Body of pancreas (tissue), 4 donors: ENCODE results near the gene KMO. TPM values are rescaled to one million over a fixed set of nuclear protein-coding genes. Genes with fewer than 3 reads are reported as not detected.

Experiments used
- ATAC-seq: fragments of 150-250 bp; one replicate; pipeline ENCODE4 v1.9.1; 2016
- DNase-seq, 4 donors: peaks; one replicate each; pipeline ENCODE4 v3.0.0-alpha.2; 2019
- H3K27ac ChIP-seq, 4 donors: fragments of 200-600 bp; sonication (generic); 1 replicate in 3 of 4; 2 replicates in 1 of 4; pipeline versions ENCODE4 v1.5.1 to v1.6.1; 2016 to 2019; ENCODE audit warnings: mild to moderate bottlenecking in 1 of 4, mixed read lengths in 1 of 4, moderate library complexity in 1 of 4
- H3K27me3 ChIP-seq, 2 donors: fragments of 200-600 bp; sonication (generic); one replicate each; pipeline ENCODE4 v1.6.0; 2016; ENCODE audit warnings: mild to moderate bottlenecking in 1 of 2
- H3K36me3 ChIP-seq, 2 donors: fragments of 200-600 bp; sonication (generic); replicated peaks in 1 of 2; 2 replicates each; pipeline ENCODE4 v1.5.1; 2016; ENCODE audit warnings: low read depth in 2 of 2; ENCODE audit not compliant: insufficient read depth in 1 of 2
- H3K4me1 ChIP-seq: fragments of 200-600 bp; sonication (generic); one replicate; pipeline ENCODE4 v1.6.0; 2016
- H3K4me3 ChIP-seq, 2 donors: fragments of 200-600 bp; sonication (generic); 1 replicate in 1 of 2; 2 replicates in 1 of 2; pipeline ENCODE4 v1.5.1; 2016 to 2019
- H3K9me3 ChIP-seq, 3 donors: fragments of 200-600 bp; sonication (generic); 1 replicate in 2 of 3; 2 replicates in 1 of 3; pipeline ENCODE4 v1.5.1; 2016
- POLR2A ChIP-seq, 3 donors: fragments of 450-650 bp; IDR thresholded peaks; one replicate each; pipeline ENCODE4 v1.6.1; 2016; ENCODE audit warnings: antibody characterized with exemption in 3 of 3, mild to moderate bottlenecking in 2 of 3
- WGBS, 2 donors: methylation state at CpG; one replicate each; pipeline ENCODE4 v1.1.5; 2017; 5-methylcytosine and 5-hydroxymethylcytosine counted together
- intact Hi-C: fragments of 100-400 bp; cut with DNase I; formaldehyde crosslinking; loops from one replicate; pipeline ENCODE4 v1.15.1; 2023
- total RNA-seq, 2 donors: library from RNA; depleted of rRNA; stranded (reverse); fragments of >200 nt; gene quantifications; one replicate each; pipeline ENCODE4 v1.1.0, GENCODE V29; 2016
- TF ChIP-seq, protein P1 (sequence below), 7 experiments: fragments of 450-650 bp in 4 of 7; fragments of 200-600 bp in 3 of 7; sonication (generic) in 3 of 7; IDR thresholded peaks; one replicate each; pipeline ENCODE4 v1.5.1; 2016 to 2019; ENCODE audit warnings: antibody characterized with exemption in 7 of 7

KMO gene
- total RNA-seq, 2 donors from 2014 or later = 1.3 to 3.6 TPM

DNA sequence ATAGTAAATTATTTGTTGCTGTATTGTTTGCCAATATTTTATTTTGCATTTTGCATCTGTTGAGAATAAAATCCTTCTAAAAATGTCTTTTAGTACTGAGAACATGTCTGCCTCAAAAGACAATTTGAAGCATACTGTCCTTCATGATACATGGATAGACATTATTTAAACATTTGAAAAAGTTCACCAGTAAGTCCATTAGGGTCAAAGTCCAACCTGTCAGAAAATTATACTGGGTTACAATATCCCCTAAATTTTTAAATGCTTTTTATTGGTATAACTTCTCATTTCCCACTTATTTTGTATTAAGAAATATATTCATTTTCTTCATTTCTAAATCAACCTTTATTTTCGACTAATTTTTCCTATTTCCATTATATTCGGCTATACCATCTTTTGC, 98.7 kb downstream of the KMO start:
- intact Hi-C loops = loop anchor here (10.0 kb wide), 1 partner anchor 96 kb away; the partner anchor contains the start of gene KMO
- H3K4me1 ChIP-seq = peaks cover 5% of the 10 kb centered on the region
- no peaks in the 10 kb centered on the region for H3K27me3 ChIP-seq
- WGBS, 2 donors = 89 to 92% methylated on average over 2 of the region's 2 CpGs
- no peaks in the 10 kb centered on the region for H3K36me3 ChIP-seq
- ATAC-seq (no peak), DNase-seq (no peak)
- TF ChIP-seq, protein P1, sequence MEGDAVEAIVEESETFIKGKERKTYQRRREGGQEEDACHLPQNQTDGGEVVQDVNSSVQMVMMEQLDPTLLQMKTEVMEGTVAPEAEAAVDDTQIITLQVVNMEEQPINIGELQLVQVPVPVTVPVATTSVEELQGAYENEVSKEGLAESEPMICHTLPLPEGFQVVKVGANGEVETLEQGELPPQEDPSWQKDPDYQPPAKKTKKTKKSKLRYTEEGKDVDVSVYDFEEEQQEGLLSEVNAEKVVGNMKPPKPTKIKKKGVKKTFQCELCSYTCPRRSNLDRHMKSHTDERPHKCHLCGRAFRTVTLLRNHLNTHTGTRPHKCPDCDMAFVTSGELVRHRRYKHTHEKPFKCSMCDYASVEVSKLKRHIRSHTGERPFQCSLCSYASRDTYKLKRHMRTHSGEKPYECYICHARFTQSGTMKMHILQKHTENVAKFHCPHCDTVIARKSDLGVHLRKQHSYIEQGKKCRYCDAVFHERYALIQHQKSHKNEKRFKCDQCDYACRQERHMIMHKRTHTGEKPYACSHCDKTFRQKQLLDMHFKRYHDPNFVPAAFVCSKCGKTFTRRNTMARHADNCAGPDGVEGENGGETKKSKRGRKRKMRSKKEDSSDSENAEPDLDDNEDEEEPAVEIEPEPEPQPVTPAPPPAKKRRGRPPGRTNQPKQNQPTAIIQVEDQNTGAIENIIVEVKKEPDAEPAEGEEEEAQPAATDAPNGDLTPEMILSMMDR (IDR thresholded peaks at IDR 0.05) = no peak
- TF ChIP-seq POLR2A (IDR thresholded peaks at IDR 0.05) = no peak
- H3K4me3 ChIP-seq = no peak overlapping the region
- no peak overlapping the region for H3K27ac ChIP-seq
- no peaks in the 10 kb centered on the region for H3K9me3 ChIP-seq

DNA sequence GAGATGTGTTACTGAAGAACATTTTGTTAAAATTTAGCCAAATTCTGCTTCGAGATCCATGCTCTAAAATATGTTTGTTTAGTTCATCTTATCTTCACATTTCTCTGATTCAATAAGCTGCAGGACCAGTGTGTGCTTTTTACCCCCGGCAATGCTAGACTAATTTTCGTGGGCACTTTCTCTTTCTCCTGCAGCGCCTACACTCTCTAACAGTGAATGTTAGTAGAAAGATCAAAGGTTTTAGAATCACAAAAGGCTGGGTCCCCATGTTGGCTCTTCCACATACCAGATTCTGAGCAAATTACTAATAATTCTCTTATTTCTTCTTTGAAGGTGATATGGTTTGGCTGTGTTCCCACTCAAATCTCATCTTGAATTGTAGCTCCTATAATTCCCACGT, 99.5 kb downstream of the KMO start:
- no peak overlapping the region for H3K27ac ChIP-seq
- no peaks in the 10 kb centered on the region for H3K9me3 ChIP-seq
- DNase-seq (no peak), ATAC-seq (no peak)
- TF ChIP-seq POLR2A (IDR thresholded peaks at IDR 0.05) = no peak
- TF ChIP-seq, protein P1 (IDR thresholded peaks at IDR 0.05) = no peak
- H3K4me1 ChIP-seq = peaks cover 5% of the 10 kb centered on the region
- 53 to 57% methylated on average over 5 of the region's 5 CpGs for WGBS, 2 donors
- no peaks in the 10 kb centered on the region for H3K36me3 ChIP-seq
- no peak overlapping the region for H3K4me3 ChIP-seq
- intact Hi-C loops = loop anchor here (10.0 kb wide), 1 partner anchor 97 kb away; the partner anchor contains the start of gene KMO
- no peaks in the 10 kb centered on the region for H3K27me3 ChIP-seq

DNA sequence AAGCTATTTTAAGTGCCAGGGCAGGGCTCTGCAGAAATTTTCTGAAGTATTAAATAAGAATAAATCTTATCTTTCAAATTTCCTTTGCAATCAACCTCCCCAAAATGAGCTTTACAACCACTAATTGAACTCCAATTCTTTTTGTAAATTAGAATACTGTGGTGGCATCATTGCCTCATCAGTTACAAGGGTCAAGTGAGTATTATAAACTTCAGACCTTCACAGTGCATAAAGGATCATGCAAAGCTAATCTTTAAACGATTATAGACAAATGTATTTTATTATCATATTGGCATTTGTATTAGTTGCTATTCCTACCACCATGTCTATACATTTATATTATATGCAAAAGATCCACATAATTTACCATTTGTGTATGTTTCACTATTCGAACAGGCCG, 100.8 kb downstream of the KMO start:
- 87 to 90% methylated on average over 3 of the region's 3 CpGs for WGBS, 2 donors
- intact Hi-C loops = loop anchor here (10.0 kb wide), 1 partner anchor 98 kb away; the partner anchor contains the start of gene KMO
- Histone ChIP-seq H3K4me1 (peaks cover 17% of the 10 kb centered on the region), H3K4me3 (no peak overlapping the region), H3K27me3 (no peaks in the 10 kb centered on the region), H3K36me3 (no peaks in the 10 kb centered on the region), H3K9me3 (no peaks in the 10 kb centered on the region), H3K27ac (no peak overlapping the region)
- DNase-seq (no peak), ATAC-seq (no peak)
- no peak for TF ChIP-seq POLR2A (IDR thresholded peaks at IDR 0.05)
- TF ChIP-seq, protein P1 (IDR thresholded peaks at IDR 0.05) = no peak

DNA sequence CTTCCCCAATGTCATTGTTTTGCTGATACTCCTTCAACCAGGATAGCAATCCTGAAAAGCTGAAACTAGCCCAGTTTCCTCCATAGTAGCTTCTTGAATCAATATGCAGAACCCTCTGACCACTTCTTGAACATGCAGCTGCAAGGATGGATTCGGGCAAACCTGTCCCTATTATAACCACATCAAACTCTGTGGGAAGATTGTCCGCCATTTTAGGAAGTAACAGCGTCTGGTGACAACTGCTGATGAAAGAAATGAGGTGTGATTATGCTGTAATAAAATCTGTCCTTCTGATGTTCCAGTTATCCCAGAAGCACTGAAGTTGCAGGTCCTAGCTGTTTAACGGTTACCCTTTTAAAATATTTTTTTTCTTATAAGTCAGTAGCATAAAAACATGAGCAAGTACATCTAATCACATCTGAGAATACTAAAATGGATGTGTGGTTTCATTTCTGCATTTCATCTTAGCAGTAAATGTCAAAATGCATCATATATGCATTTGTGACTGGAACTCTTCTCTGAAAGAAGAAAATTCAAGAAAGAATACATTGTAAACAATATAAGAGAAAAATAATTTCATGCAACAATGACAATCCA, 103.5 kb downstream of the KMO start:
- DNase-seq = no peak
- no peak overlapping the region for H3K4me3 ChIP-seq
- intact Hi-C loops = loop anchor here (10.0 kb wide), 1 partner anchor 101 kb away; the partner anchor contains the start of gene KMO
- no peaks in the 10 kb centered on the region for H3K36me3 ChIP-seq
- 88 to 93% methylated on average over 4 of the region's 4 CpGs for WGBS, 2 donors
- no peaks in the 10 kb centered on the region for H3K27me3 ChIP-seq
- no peak for ATAC-seq
- no peak for TF ChIP-seq POLR2A (IDR thresholded peaks at IDR 0.05)
- TF ChIP-seq, protein P1 (IDR thresholded peaks at IDR 0.05) = no peak
- H3K4me1 ChIP-seq = peaks cover 30% of the 10 kb centered on the region
- H3K9me3 ChIP-seq = no peaks in the 10 kb centered on the region
- H3K27ac ChIP-seq = no peak overlapping the region

DNA sequence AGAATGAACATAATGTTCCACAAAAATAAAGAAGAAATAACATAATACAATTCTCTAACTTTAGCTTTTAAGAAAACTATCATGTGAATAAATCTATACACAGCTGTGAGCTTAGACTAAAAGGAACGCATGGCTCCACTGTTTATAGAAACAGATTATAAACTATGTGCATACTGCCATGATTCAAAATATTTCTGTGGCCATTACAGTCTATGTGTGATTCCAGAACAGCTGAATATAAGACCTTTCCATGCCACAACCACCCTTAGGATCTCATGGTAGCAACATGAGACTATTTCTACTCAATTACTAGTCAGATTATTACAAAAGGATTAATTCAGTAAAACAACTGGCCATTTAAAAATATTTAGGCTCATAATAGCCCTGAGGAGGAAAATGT, 104.1 kb downstream of the KMO start:
- ATAC-seq (no peak), DNase-seq (no peak)
- intact Hi-C loops = loop anchor here (10.0 kb wide), 1 partner anchor 101 kb away; the partner anchor contains the start of gene KMO
- TF ChIP-seq POLR2A (IDR thresholded peaks at IDR 0.05) = no peak
- TF ChIP-seq, protein P1 (IDR thresholded peaks at IDR 0.05) = no peak
- H3K36me3 ChIP-seq = no peaks in the 10 kb centered on the region
- no peaks in the 10 kb centered on the region for H3K27me3 ChIP-seq
- peaks cover 35% of the 10 kb centered on the region for H3K4me1 ChIP-seq
- no peak overlapping the region for H3K27ac ChIP-seq
- H3K4me3 ChIP-seq = no peak overlapping the region
- H3K9me3 ChIP-seq = no peaks in the 10 kb centered on the region
- WGBS, 2 donors = 69 to 72% methylated on average over 1 of the region's 1 CpG
